B cell (primary cell): ENCODE results near the gene CAMTA1. TPM values are rescaled to one million over a fixed set of nuclear protein-coding genes. Genes with fewer than 3 reads are reported as not detected.

Experiments
- ATAC-seq: fragments of 200-7000 bp; cut with Tn5 transposase; one replicate; pipeline ENCODE4 v1.10.0; 2021; ENCODE audit warnings: low read depth, mild to moderate bottlenecking, moderate number of reproducible peaks, moderate library complexity
- CTCF ChIA-PET: fragments of 350-600 bp; sonication (Branson Sonifier 250); formaldehyde crosslinking; loops from one replicate; lab custom pipeline; 2021; ENCODE audit warnings: antibody characterized with exemption, inconsistent platforms; lab: Charles Lee
- POLR2A ChIA-PET: fragments of 350-600 bp; sonication (Branson Sonifier 250); formaldehyde crosslinking; loops from one replicate; lab custom pipeline; 2021; ENCODE audit warnings: antibody characterized with exemption; lab: Charles Lee
- DNase-seq: peaks from one replicate; pipeline ENCODE4 v3.0.0; 2013
- H2AFZ ChIP-seq: 2 replicates; pipeline ENCODE4 v1.6.1; 2012; ENCODE audit warnings: mild to moderate bottlenecking, low read depth, low read length; ENCODE audit not compliant: insufficient read depth, poor library complexity, severe bottlenecking
- H3K27ac ChIP-seq, 2 donors: 1 replicate in 1 of 2; 2 replicates in 1 of 2; pipeline ENCODE4 v1.5.1; 2012 to 2013; ENCODE audit warnings: low read length in 2 of 2, mild to moderate bottlenecking in 2 of 2, moderate library complexity in 1 of 2
- H3K27me3 ChIP-seq, 4 experiments: fragments of 200-600 bp in 1 of 4; sonication (generic) in 1 of 4; replicated peaks in 1 of 4; 1 replicate in 2 of 4; 2 replicates in 2 of 4; pipeline versions ENCODE4 v1.6.1 to v1.7.0; 2013 to 2016; ENCODE audit warnings: low read length in 3 of 4, mild to moderate bottlenecking in 2 of 4, mixed read lengths in 1 of 4, moderate library complexity in 1 of 4; ENCODE audit not compliant: insufficient read depth in 4 of 4, control insufficient read depth in 3 of 4; ENCODE audit errors: control extremely low read depth in 1 of 4
- H3K36me3 ChIP-seq, 2 experiments: replicated peaks in 1 of 2; 1 replicate in 1 of 2; 2 replicates in 1 of 2; pipeline versions ENCODE4 v1.6.1 to v1.7.1; 2013; ENCODE audit warnings: low read length in 1 of 2; ENCODE audit not compliant: insufficient read depth in 2 of 2, control insufficient read depth in 1 of 2; ENCODE audit errors: control extremely low read depth in 1 of 2, extremely low read depth in 1 of 2
- H3K4me1 ChIP-seq, 2 donors: fragments of 200-600 bp in 1 of 2; sonication (generic) in 1 of 2; 1 replicate in 1 of 2; 2 replicates in 1 of 2; pipeline versions ENCODE4 v1.5.1 to v1.6.1; 2013 to 2017; ENCODE audit warnings: low read length in 2 of 2; ENCODE audit not compliant: control insufficient read depth in 2 of 2, insufficient read depth in 2 of 2
- H3K4me2 ChIP-seq: replicated peaks from 2 replicates; pipeline ENCODE3; 2012; ENCODE audit warnings: mild to moderate bottlenecking, low read depth, low read length; ENCODE audit not compliant: poor library complexity, severe bottlenecking
- H3K4me3 ChIP-seq, 5 experiments: fragments of 200-600 bp in 1 of 5; sonication (generic) in 1 of 5; 1 replicate in 3 of 5; 2 replicates in 2 of 5; pipeline versions ENCODE4 v1.5.1 to v1.7.0; 2011 to 2016; ENCODE audit warnings: low read length in 4 of 5, mild to moderate bottlenecking in 4 of 5, low read depth in 2 of 5, control low read depth in 1 of 5, moderate library complexity in 1 of 5; ENCODE audit not compliant: insufficient read depth in 1 of 5; ENCODE audit errors: control extremely low read depth in 1 of 5, extremely low read depth in 1 of 5
- H3K79me2 ChIP-seq: fragments of 200-600 bp; sonication (generic); one replicate; pipeline ENCODE4 v1.6.0; 2016; ENCODE audit warnings: low read length; ENCODE audit not compliant: control insufficient read depth, insufficient read depth
- H3K9ac ChIP-seq: fragments of 200-600 bp; sonication (generic); 2 replicates; pipeline ENCODE4 v1.6.1; 2017; ENCODE audit warnings: mild to moderate bottlenecking, low read length, moderate library complexity
- H3K9me3 ChIP-seq, 3 donors: one replicate each; pipeline versions ENCODE4 v1.6.1 to v1.7.1; 2013; ENCODE audit warnings: low read length in 2 of 3; ENCODE audit not compliant: control insufficient read depth in 2 of 3, insufficient read depth in 1 of 3; ENCODE audit errors: control extremely low read depth in 1 of 3
- H4K20me1 ChIP-seq: 2 replicates; pipeline ENCODE4 v1.6.0; 2012; ENCODE audit warnings: mild to moderate bottlenecking, low read length; ENCODE audit not compliant: insufficient read depth, control insufficient read depth, poor library complexity, severe bottlenecking
- H3K27ac Mint-ChIP-seq: one replicate; pipeline ENCODE4 v1.8.0; 2021; ENCODE audit warnings: mixed read lengths
- H3K27me3 Mint-ChIP-seq: one replicate; pipeline ENCODE4 v1.8.0; 2021; ENCODE audit warnings: mixed read lengths
- H3K4me1 Mint-ChIP-seq: one replicate; pipeline ENCODE4 v1.8.0; 2021; ENCODE audit warnings: mixed read lengths
- H3K4me3 Mint-ChIP-seq: one replicate; pipeline ENCODE4 v1.8.0; 2021; ENCODE audit warnings: mixed read lengths
- H3K9me3 Mint-ChIP-seq: one replicate; pipeline ENCODE4 v1.8.0; 2022; ENCODE audit warnings: mixed read lengths; ENCODE audit not compliant: insufficient read depth
- EZH2 ChIP-seq: IDR thresholded peaks from 2 replicates; pipeline ENCODE4 v1.6.1; 2012; ENCODE audit warnings: borderline replicate concordance, low read depth, mild to moderate bottlenecking, moderate library complexity, low read length; ENCODE audit not compliant: insufficient read depth, poor library complexity, severe bottlenecking
- WGBS: methylation state at CpG from one replicate; pipeline ENCODE4 v1.1.5; 2013; ENCODE audit warnings: missing lambda C conversion rate; ENCODE audit not compliant: insufficient coverage; 5-methylcytosine and 5-hydroxymethylcytosine counted together
- intact Hi-C: fragments of 100-400 bp; cut with micrococcal nuclease; formaldehyde crosslinking; loops from one replicate; pipeline ENCODE4 v1.10.0; 2022
- polyA plus RNA-seq: library from polyadenylated mRNA; depleted of rRNA; stranded (reverse); fragments of >200 nt; gene quantifications from 2 replicates; pipeline ENCODE4 v1.2.3, GENCODE V29; 2012
- total RNA-seq, 2 donors: library from RNA; stranded (reverse); fragments of 120-200 nt in 1 of 2; gene quantifications; 1 replicate in 1 of 2; 2 replicates in 1 of 2; pipeline versions ENCODE4 v1.2.3 to v1.2.4, GENCODE V29; 2013 to 2022
- TF ChIP-seq, protein P1 (sequence below): fragments of 200-600 bp; IDR thresholded peaks from one replicate; pipeline ENCODE4 v1.8.0; 2022; ENCODE audit warnings: antibody characterized with exemption, mild to moderate bottlenecking

Gene CAMTA1
- total and polyA plus RNA-seq, 2 donors (not counting 1 experiment from before 2014, with no cell fraction given): 42.2 to 45.7 TPM

GRCh38 chr1:7196036-7196911, 411.0 kb downstream of the CAMTA1 start:
- peaks cover 0 to 3% (median 0%) of the 10 kb centered on the region in 3 donors for H3K9me3 ChIP-seq
- no peak overlapping the region for H3K9ac ChIP-seq
- H4K20me1 ChIP-seq: no peaks in the 10 kb centered on the region
- no peaks in the 10 kb centered on the region for H3K79me2 ChIP-seq
- no peak overlapping the region for H3K27ac ChIP-seq
- 86% methylated on average over 2 of the region's 7 CpGs for WGBS
- no peak for TF ChIP-seq EZH2
- TF ChIP-seq, protein P1, sequence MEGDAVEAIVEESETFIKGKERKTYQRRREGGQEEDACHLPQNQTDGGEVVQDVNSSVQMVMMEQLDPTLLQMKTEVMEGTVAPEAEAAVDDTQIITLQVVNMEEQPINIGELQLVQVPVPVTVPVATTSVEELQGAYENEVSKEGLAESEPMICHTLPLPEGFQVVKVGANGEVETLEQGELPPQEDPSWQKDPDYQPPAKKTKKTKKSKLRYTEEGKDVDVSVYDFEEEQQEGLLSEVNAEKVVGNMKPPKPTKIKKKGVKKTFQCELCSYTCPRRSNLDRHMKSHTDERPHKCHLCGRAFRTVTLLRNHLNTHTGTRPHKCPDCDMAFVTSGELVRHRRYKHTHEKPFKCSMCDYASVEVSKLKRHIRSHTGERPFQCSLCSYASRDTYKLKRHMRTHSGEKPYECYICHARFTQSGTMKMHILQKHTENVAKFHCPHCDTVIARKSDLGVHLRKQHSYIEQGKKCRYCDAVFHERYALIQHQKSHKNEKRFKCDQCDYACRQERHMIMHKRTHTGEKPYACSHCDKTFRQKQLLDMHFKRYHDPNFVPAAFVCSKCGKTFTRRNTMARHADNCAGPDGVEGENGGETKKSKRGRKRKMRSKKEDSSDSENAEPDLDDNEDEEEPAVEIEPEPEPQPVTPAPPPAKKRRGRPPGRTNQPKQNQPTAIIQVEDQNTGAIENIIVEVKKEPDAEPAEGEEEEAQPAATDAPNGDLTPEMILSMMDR: no peak
- Mint-ChIP-seq H3K27ac (no peak overlapping the region), H3K4me3 (no peak overlapping the region), H3K4me1 (no peaks in the 10 kb centered on the region), H3K9me3 (no peaks in the 10 kb centered on the region), H3K27me3 (peaks cover 3% of the 10 kb centered on the region)
- no peak overlapping the region for H3K4me2 ChIP-seq
- H3K36me3 ChIP-seq: no peaks in the 10 kb centered on the region
- no peak for ATAC-seq
- H3K4me3 ChIP-seq: no peak overlapping the region
- no peaks in the 10 kb centered on the region for H3K4me1 ChIP-seq
- intact Hi-C loops: no loop called here
- CTCF ChIA-PET: no interaction called here
- H3K27me3 ChIP-seq: no peaks in the 10 kb centered on the region
- H2AFZ ChIP-seq: no peak overlapping the region
- POLR2A ChIA-PET: no interaction called here
- no peak for DNase-seq

- ChIA-PET CTCF (no interaction called here), POLR2A (no interaction called here)
- intact Hi-C loops: no loop called here
- Mint-ChIP-seq H3K4me1 (no peaks in the 10 kb centered on the region), H3K27ac (no peak overlapping the region), H3K9me3 (peaks cover 5% of the 10 kb centered on the region), H3K4me3 (no peak overlapping the region), H3K27me3 (peaks cover 3% of the 10 kb centered on the region)
- Histone ChIP-seq H3K36me3 (no peaks in the 10 kb centered on the region), H3K79me2 (no peaks in the 10 kb centered on the region), H4K20me1 (no peaks in the 10 kb centered on the region), H3K9me3 (peaks cover 0 to 3% (median 0%) of the 10 kb centered on the region in 3 donors), H3K4me3 (no peak overlapping the region), H2AFZ (no peak overlapping the region), H3K27me3 (no peaks in the 10 kb centered on the region), H3K27ac (no peak overlapping the region), H3K9ac (no peak overlapping the region), H3K4me1 (no peaks in the 10 kb centered on the region), H3K4me2 (no peak overlapping the region)
- TF ChIP-seq, protein P1: no peak
- TF ChIP-seq EZH2: no peak
- DNase-seq: no peak
- 96% methylated on average over 4 of the region's 5 CpGs for WGBS
- ATAC-seq: no peak
These were observed 413.4 kb downstream of the CAMTA1 start for GRCh38 chr1:7198664-7199063.
